ENCODE data around the gene RPL15. TPM values are rescaled to one million over a fixed set of nuclear protein-coding genes. Genes with fewer than 3 reads are reported as not detected.

Gene RPL15
- total and polyA plus RNA-seq, 7 donors = 1,530 to 5,073 (median 3,091) TPM

DNA sequence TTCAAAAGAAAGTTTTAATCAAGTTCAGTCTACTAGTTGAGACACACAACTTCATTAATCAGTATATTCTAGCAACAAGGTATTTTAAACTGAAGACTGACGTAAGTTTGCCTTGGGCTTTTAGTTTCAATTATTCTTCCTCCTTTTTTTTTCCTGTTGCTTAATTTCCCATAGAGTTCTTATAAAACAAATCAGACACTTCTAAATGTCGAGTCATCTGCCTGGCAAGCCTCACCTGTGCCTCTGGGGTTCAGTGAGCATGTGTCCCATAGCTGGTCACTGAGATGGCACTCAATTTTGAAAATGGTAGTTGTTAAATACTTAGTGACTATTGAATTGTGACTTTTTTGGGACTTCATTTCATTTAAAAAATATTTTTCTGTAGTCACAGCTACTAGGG is 27.5 kb upstream of the RPL15 start:
- H3K9me3 ChIP-seq = no peaks in the 10 kb centered on the region

GRCh38 chr3:23889950-23890349 is 27.0 kb upstream of the RPL15 start:
- peaks cover 0 to 19% (median 0%) of the 10 kb centered on the region in 4 donors for H3K36me3 ChIP-seq
- H3K27me3 ChIP-seq = no peaks in the 10 kb centered on the region
- H3K27ac ChIP-seq = no peak overlapping the region
- peaks cover 0 to 7% (median 0%) of the 10 kb centered on the region in 4 donors for H3K4me1 ChIP-seq
- DNase-seq = no peak
- no peak overlapping the region for H3K4me3 ChIP-seq
- 85 to 90% methylated on average over 5 of the region's 5 CpGs for WGBS, 2 donors
- no peaks in the 10 kb centered on the region for H3K9me3 ChIP-seq
- no peak for TF ChIP-seq POLR2AphosphoS5 (IDR thresholded peaks at IDR 0.05)
- TF ChIP-seq EP300 (IDR thresholded peaks at IDR 0.05) = no peak
- TF ChIP-seq, protein P1, sequence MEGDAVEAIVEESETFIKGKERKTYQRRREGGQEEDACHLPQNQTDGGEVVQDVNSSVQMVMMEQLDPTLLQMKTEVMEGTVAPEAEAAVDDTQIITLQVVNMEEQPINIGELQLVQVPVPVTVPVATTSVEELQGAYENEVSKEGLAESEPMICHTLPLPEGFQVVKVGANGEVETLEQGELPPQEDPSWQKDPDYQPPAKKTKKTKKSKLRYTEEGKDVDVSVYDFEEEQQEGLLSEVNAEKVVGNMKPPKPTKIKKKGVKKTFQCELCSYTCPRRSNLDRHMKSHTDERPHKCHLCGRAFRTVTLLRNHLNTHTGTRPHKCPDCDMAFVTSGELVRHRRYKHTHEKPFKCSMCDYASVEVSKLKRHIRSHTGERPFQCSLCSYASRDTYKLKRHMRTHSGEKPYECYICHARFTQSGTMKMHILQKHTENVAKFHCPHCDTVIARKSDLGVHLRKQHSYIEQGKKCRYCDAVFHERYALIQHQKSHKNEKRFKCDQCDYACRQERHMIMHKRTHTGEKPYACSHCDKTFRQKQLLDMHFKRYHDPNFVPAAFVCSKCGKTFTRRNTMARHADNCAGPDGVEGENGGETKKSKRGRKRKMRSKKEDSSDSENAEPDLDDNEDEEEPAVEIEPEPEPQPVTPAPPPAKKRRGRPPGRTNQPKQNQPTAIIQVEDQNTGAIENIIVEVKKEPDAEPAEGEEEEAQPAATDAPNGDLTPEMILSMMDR (IDR thresholded peaks at IDR 0.05) = no peak
- no peak for TF ChIP-seq POLR2A (IDR thresholded peaks at IDR 0.05)
- intact Hi-C loops (cut with DNase I) = loop anchor here (5.0 kb wide), 1 partner anchor 792 kb away; no protein-coding TSS in a partner anchor

More for the DNA sequence above, 27.5 kb upstream of the RPL15 start:
- no peak for TF ChIP-seq EP300 (IDR thresholded peaks at IDR 0.05)
- TF ChIP-seq POLR2AphosphoS5 (IDR thresholded peaks at IDR 0.05) = no peak
- TF ChIP-seq POLR2A (IDR thresholded peaks at IDR 0.05) = no peak
- TF ChIP-seq, protein P1 (IDR thresholded peaks at IDR 0.05) = no peak
- H3K4me3 ChIP-seq = no peak overlapping the region
- peaks cover 0 to 19% (median 0%) of the 10 kb centered on the region in 4 donors for H3K36me3 ChIP-seq
- peaks cover 0 to 7% (median 0%) of the 10 kb centered on the region in 4 donors for H3K4me1 ChIP-seq
- intact Hi-C loops (cut with DNase I) = loop anchor here (5.0 kb wide), 1 partner anchor 793 kb away; no protein-coding TSS in a partner anchor
- no peak for DNase-seq
- 82 to 83% methylated on average over 2 of the region's 2 CpGs for WGBS, 2 donors
- H3K27ac ChIP-seq = no peak overlapping the region
- no peaks in the 10 kb centered on the region for H3K27me3 ChIP-seq

- H3K9me3 ChIP-seq = no peaks in the 10 kb centered on the region
- WGBS, 2 donors = 85 to 86% methylated on average over 8 of the region's 8 CpGs
- TF ChIP-seq, protein P1 (IDR thresholded peaks at IDR 0.05) = no peak
- TF ChIP-seq POLR2A (IDR thresholded peaks at IDR 0.05) (no peak), EP300 (IDR thresholded peaks at IDR 0.05) (no peak), POLR2AphosphoS5 (IDR thresholded peaks at IDR 0.05) (no peak)
- intact Hi-C loops (cut with DNase I) = no loop called here
- no peaks in the 10 kb centered on the region for H3K27me3 ChIP-seq
- H3K4me3 ChIP-seq = no peak overlapping the region
- H3K36me3 ChIP-seq = peaks cover 0 to 37% (median 6%) of the 10 kb centered on the region in 4 donors
- DNase-seq = no peak
- H3K4me1 ChIP-seq = no peaks in the 10 kb centered on the region
- no peak overlapping the region for H3K27ac ChIP-seq
Measured at GRCh38 chr3:23894254-23895061, 22.5 kb upstream of the RPL15 start.

- Histone ChIP-seq H3K27ac (no peak overlapping the region), H3K27me3 (no peaks in the 10 kb centered on the region), H3K36me3 (peaks cover 0 to 41% (median 11%) of the 10 kb centered on the region in 4 donors), H3K9me3 (no peaks in the 10 kb centered on the region), H3K4me1 (no peaks in the 10 kb centered on the region), H3K4me3 (no peak overlapping the region)
- intact Hi-C loops (cut with DNase I) = no loop called here
- no peak for TF ChIP-seq POLR2AphosphoS5 (IDR thresholded peaks at IDR 0.05)
- no peak for TF ChIP-seq POLR2A (IDR thresholded peaks at IDR 0.05)
- TF ChIP-seq EP300 (IDR thresholded peaks at IDR 0.05) = no peak
- TF ChIP-seq, protein P1 (IDR thresholded peaks at IDR 0.05) = no peak
- DNase-seq = no peak
- 94 to 95% methylated on average over 4 of the region's 4 CpGs for WGBS, 2 donors
Measured at GRCh38 chr3:23895181-23895580, 21.8 kb upstream of the RPL15 start.

Measured in sigmoid colon (tissue), 7 donors.